Activated CD4-positive, alpha-beta T cell treated with anti-CD3 and anti-CD28 coated beads for 36 hours (primary cell): ENCODE measurements around the gene SLC25A51. TPM values are rescaled to one million over a fixed set of nuclear protein-coding genes. Genes with fewer than 3 reads are reported as not detected.
"Not testable (repeated sequence)": the region's sequence is repeated elsewhere in the genome, so short reads cannot be mapped to it uniquely, and the experiment has no call there.

Experiments used
- ATAC-seq: fragments of 200-7000 bp; cut with Tn5 transposase; one replicate; pipeline ENCODE4 v1.10.0; 2021; ENCODE audit warnings: mild to moderate bottlenecking, moderate library complexity
- CTCF ChIA-PET: fragments of 350-600 bp; sonication (Branson Sonifier 250); formaldehyde crosslinking; loops from one replicate; lab custom pipeline; 2021; ENCODE audit warnings: antibody characterized with exemption; lab: Charles Lee
- POLR2A ChIA-PET: fragments of 350-600 bp; sonication (Branson Sonifier 250); formaldehyde crosslinking; loops from one replicate; lab custom pipeline; 2021; ENCODE audit warnings: antibody characterized with exemption, inconsistent platforms; lab: Charles Lee
- DNase-seq: peaks from one replicate; pipeline ENCODE4 v3.0.0-alpha.2; 2020
- H3K27ac Mint-ChIP-seq: one replicate; pipeline ENCODE4 v1.8.0; 2021; ENCODE audit warnings: mixed read lengths
- H3K27me3 Mint-ChIP-seq: one replicate; pipeline ENCODE4 v1.8.0; 2021; ENCODE audit warnings: mixed read lengths
- H3K36me3 Mint-ChIP-seq: one replicate; pipeline ENCODE4 v1.8.0; 2021; ENCODE audit warnings: low read depth, mixed read lengths
- H3K4me1 Mint-ChIP-seq: one replicate; pipeline ENCODE4 v1.8.0; 2021; ENCODE audit warnings: mixed read lengths
- H3K4me3 Mint-ChIP-seq: one replicate; pipeline ENCODE4 v1.8.0; 2021; ENCODE audit warnings: mild to moderate bottlenecking, moderate library complexity, mixed read lengths
- H3K9me3 Mint-ChIP-seq: one replicate; pipeline ENCODE4 v1.8.0; 2021; ENCODE audit warnings: low read depth, mixed read lengths
- intact Hi-C, 2 experiments: fragments of 100-400 bp; cut with DNase I in 1 of 2; cut with micrococcal nuclease in 1 of 2; formaldehyde crosslinking; loops; one replicate each; pipeline versions ENCODE4 v1.14.2 to v1.15.1; 2022 to 2024; cut with DNase I, micrococcal nuclease
- total RNA-seq, 2 experiments: library from RNA; stranded (reverse); gene quantifications; one replicate each; pipeline ENCODE4 v1.2.3, GENCODE V29; 2021

The SLC25A51 gene
- total RNA-seq, 2 experiments from 2014 or later: 25.5 to 29.4 TPM

- Mint-ChIP-seq H3K36me3 (peaks cover 15% of the 10 kb centered on the region), H3K27me3 (no peaks in the 10 kb centered on the region), H3K4me1 (peaks cover 14% of the 10 kb centered on the region), H3K4me3 (peak overlapping the region; percentile 85), H3K9me3 (no peaks in the 10 kb centered on the region), H3K27ac (no peak overlapping the region)
- CTCF ChIA-PET: interaction anchor here (0.9 to 2.7 kb wide), 7 partner anchors 9 to 185 kb away, joined by 3 to 15 read pairs (median 3); no protein-coding TSS in a partner anchor
- no peak for ATAC-seq
- POLR2A ChIA-PET: no interaction called here
- no peak for DNase-seq
- intact Hi-C loops: loop anchor here (1.0 to 10.0 kb wide), 5 partner anchors 65 to 417 kb away; partner anchors contain the start of genes POLR1E (in 1 of the 2), TOMM5 (in 1 of the 2) and TRMT10B (in 1 of the 2)
These were observed 1.8 kb downstream of the SLC25A51 start for GRCh38 chr9:37902131-37902530.

GRCh38 chr9:37899041-37899440 is 4.9 kb downstream of the SLC25A51 start:
- Mint-ChIP-seq H3K27me3 (no peaks in the 10 kb centered on the region), H3K27ac (no peak overlapping the region), H3K4me1 (peaks cover 12% of the 10 kb centered on the region), H3K9me3 (no peaks in the 10 kb centered on the region), H3K36me3 (peaks cover 31% of the 10 kb centered on the region), H3K4me3 (no peak overlapping the region)
- ChIA-PET CTCF (no interaction called here), POLR2A (no interaction called here)
- no peak for ATAC-seq
- no peak for DNase-seq
- intact Hi-C loops: no loop called here

GRCh38 chr9:37897665-37898064 is 6.3 kb downstream of the SLC25A51 start:
- Mint-ChIP-seq H3K4me3 (no peak overlapping the region), H3K27ac (no peak overlapping the region), H3K27me3 (no peaks in the 10 kb centered on the region), H3K36me3 (peaks cover 45% of the 10 kb centered on the region), H3K4me1 (peaks cover 8% of the 10 kb centered on the region), H3K9me3 (no peaks in the 10 kb centered on the region)
- intact Hi-C loops: no loop called here
- POLR2A ChIA-PET: no interaction called here
- CTCF ChIA-PET: no interaction called here
- DNase-seq (no peak), ATAC-seq (no peak)

- CTCF ChIA-PET: interaction anchor here (0.7 kb wide), 1 partner anchor 140 kb away, joined by 3 read pairs; no protein-coding TSS in a partner anchor
- Mint-ChIP-seq H3K27me3 (no peaks in the 10 kb centered on the region), H3K36me3 (peaks cover 56% of the 10 kb centered on the region), H3K9me3 (no peaks in the 10 kb centered on the region), H3K4me1 (no peaks in the 10 kb centered on the region), H3K27ac (no peak overlapping the region), H3K4me3 (no peak overlapping the region)
- no peak for DNase-seq
- POLR2A ChIA-PET: no interaction called here
- no peak for ATAC-seq
- intact Hi-C loops: no loop called here
These were observed 11.9 kb downstream of the SLC25A51 start for GRCh38 chr9:37892063-37892462.

- POLR2A ChIA-PET, ATAC-seq, H3K27ac Mint-ChIP-seq, H3K27me3 Mint-ChIP-seq, DNase-seq, H3K4me3 Mint-ChIP-seq, H3K9me3 Mint-ChIP-seq, CTCF ChIA-PET, H3K4me1 Mint-ChIP-seq, intact Hi-C loops: not testable (repeated sequence)
- peaks cover 55% of the 10 kb centered on the region for H3K36me3 Mint-ChIP-seq
These were observed 12.9 kb downstream of the SLC25A51 start for GRCh38 chr9:37891042-37891441.

GRCh38 chr9:37889536-37889935 is 14.4 kb downstream of the SLC25A51 start:
- ChIA-PET POLR2A (no interaction called here), CTCF (no interaction called here)
- H3K9me3 Mint-ChIP-seq: no peaks in the 10 kb centered on the region
- peaks cover 5% of the 10 kb centered on the region for H3K4me1 Mint-ChIP-seq
- H3K27ac Mint-ChIP-seq: no peak overlapping the region
- no peak for DNase-seq
- peaks cover 54% of the 10 kb centered on the region for H3K36me3 Mint-ChIP-seq
- ATAC-seq: no peak
- H3K27me3 Mint-ChIP-seq: no peaks in the 10 kb centered on the region
- H3K4me3 Mint-ChIP-seq: no peak overlapping the region
- intact Hi-C loops: no loop called here

GRCh38 chr9:37887977-37888583 is 15.8 kb downstream of the SLC25A51 start:
- DNase-seq, H3K4me3 Mint-ChIP-seq, CTCF ChIA-PET, H3K9me3 Mint-ChIP-seq, H3K27ac Mint-ChIP-seq, H3K27me3 Mint-ChIP-seq, POLR2A ChIA-PET, ATAC-seq, H3K4me1 Mint-ChIP-seq, intact Hi-C loops: not testable (repeated sequence)
- peaks cover 41% of the 10 kb centered on the region for H3K36me3 Mint-ChIP-seq

- POLR2A ChIA-PET: no interaction called here
- DNase-seq (no peak), ATAC-seq (no peak)
- no peaks in the 10 kb centered on the region for H3K27me3 Mint-ChIP-seq
- intact Hi-C loops: no loop called here
- no peak overlapping the region for H3K27ac Mint-ChIP-seq
- peaks cover 5% of the 10 kb centered on the region for H3K4me1 Mint-ChIP-seq
- no peak overlapping the region for H3K4me3 Mint-ChIP-seq
- H3K9me3 Mint-ChIP-seq: no peaks in the 10 kb centered on the region
- H3K36me3 Mint-ChIP-seq: peaks cover 21% of the 10 kb centered on the region
- CTCF ChIA-PET: no interaction called here
These were observed 22.9 kb downstream of the SLC25A51 start for GRCh38 chr9:37880916-37881479.

GRCh38 chr9:37876376-37876775 is 27.6 kb downstream of the SLC25A51 start:
- H3K27me3 Mint-ChIP-seq: no peaks in the 10 kb centered on the region
- ChIA-PET CTCF (interaction anchor here (1.2 kb wide), 1 partner anchor 16 kb away, joined by 4 read pairs; no protein-coding TSS in a partner anchor), POLR2A (no interaction called here)
- H3K9me3 Mint-ChIP-seq: no peaks in the 10 kb centered on the region
- peaks cover 12% of the 10 kb centered on the region for H3K36me3 Mint-ChIP-seq
- intact Hi-C loops: no loop called here
- H3K4me1 Mint-ChIP-seq: no peaks in the 10 kb centered on the region
- no peak overlapping the region for H3K27ac Mint-ChIP-seq
- DNase-seq: no peak
- ATAC-seq: no peak
- no peak overlapping the region for H3K4me3 Mint-ChIP-seq

GRCh38 chr9:37873955-37874354 is 30.0 kb downstream of the SLC25A51 start:
- Mint-ChIP-seq H3K36me3 (peaks cover 10% of the 10 kb centered on the region), H3K4me3 (no peak overlapping the region)
- POLR2A ChIA-PET: interaction anchor here (0.7 kb wide), 1 partner anchor 913 kb away, joined by 3 read pairs; no protein-coding TSS in a partner anchor

GRCh38 chr9:37870799-37871176 is 33.1 kb downstream of the SLC25A51 start:
- no peak for ATAC-seq
- H3K4me3 Mint-ChIP-seq: no peak overlapping the region
- DNase-seq: no peak
- no peaks in the 10 kb centered on the region for H3K4me1 Mint-ChIP-seq
- no peaks in the 10 kb centered on the region for H3K9me3 Mint-ChIP-seq
- CTCF ChIA-PET: interaction anchor here (0.5 to 1.0 kb wide), 4 partner anchors 14 to 771 kb away, joined by 3 to 4 read pairs (median 3); no protein-coding TSS in a partner anchor
- POLR2A ChIA-PET: no interaction called here
- peaks cover 6% of the 10 kb centered on the region for H3K36me3 Mint-ChIP-seq
- no peak overlapping the region for H3K27ac Mint-ChIP-seq
- no peaks in the 10 kb centered on the region for H3K27me3 Mint-ChIP-seq
- intact Hi-C loops: no loop called here

More at GRCh38 chr9:37873955-37874354, 30.0 kb downstream of the SLC25A51 start:
- intact Hi-C loops: no loop called here
- Mint-ChIP-seq H3K9me3 (no peaks in the 10 kb centered on the region), H3K27me3 (no peaks in the 10 kb centered on the region), H3K27ac (no peak overlapping the region), H3K4me1 (no peaks in the 10 kb centered on the region)
- DNase-seq (no peak), ATAC-seq (no peak)
- CTCF ChIA-PET: no interaction called here
